ENCODE results near the gene ACOT11.

Gene ACOT11

GRCh38 chr1:54583871-54584270 is 35.8 kb downstream of the ACOT11 start:
- POLR2A ChIA-PET = no interaction called here
- WGBS (ENCODE audit: insufficient coverage) = 88% methylated on average over 2 of the region's 2 CpGs
- H3K4me1 ChIP-seq (ENCODE audit: control extremely low read depth in 1 of 4, control insufficient read depth in 4 of 4, insufficient read depth in 4 of 4, low read length in 3 of 4) = peaks cover 0 to 13% (median 1%) of the 10 kb centered on the region in 4 experiments

GRCh38 chr1:54584575-54584974 is 36.5 kb downstream of the ACOT11 start:
- Histone ChIP-seq H3K27ac (ENCODE audit: insufficient read depth in 1 of 2, low read depth in 1 of 2, low read length in 2 of 2, poor library complexity in 1 of 2, severe bottlenecking in 2 of 2) (no peak overlapping the region), H3K27me3 (replicated peaks in 2 of 5; ENCODE audit: control insufficient read depth in 4 of 5, insufficient read depth in 5 of 5, low read length in 4 of 5) (no peaks in the 10 kb centered on the region), H3K9me3 (ENCODE audit: control extremely low read depth in 1 of 5, control insufficient read depth in 4 of 5, insufficient read depth in 2 of 5, low read depth in 1 of 5, low read length in 4 of 5) (no peaks in the 10 kb centered on the region), H3K36me3 (ENCODE audit: control insufficient read depth in 4 of 4, insufficient read depth in 4 of 4, low read length in 3 of 4) (peaks cover 0 to 10% (median 4%) of the 10 kb centered on the region in 4 experiments), H3K4me1 (ENCODE audit: control extremely low read depth in 1 of 4, control insufficient read depth in 4 of 4, insufficient read depth in 4 of 4, low read length in 3 of 4) (peaks cover 0 to 13% (median 1%) of the 10 kb centered on the region in 4 experiments), H3K4me3 (ENCODE audit: control insufficient read depth in 1 of 7, extremely low read depth in 1 of 7, insufficient read depth in 4 of 7, low read depth in 2 of 7, low read length in 6 of 7) (no peak overlapping the region)
- ChIA-PET CTCF (interaction anchor here (1.6 kb wide), 1 partner anchor 12 kb away, joined by 8 read pairs; no protein-coding TSS in a partner anchor), POLR2A (no interaction called here)
- 96% methylated on average over 17 of the region's 17 CpGs for WGBS (ENCODE audit: insufficient coverage)
- DNase-seq = no peak

More at GRCh38 chr1:54583871-54584270, 35.8 kb downstream of the ACOT11 start:
- CTCF ChIA-PET = interaction anchor here (1.6 kb wide), 1 partner anchor 12 kb away, joined by 8 read pairs; no protein-coding TSS in a partner anchor
- peaks cover 0 to 10% (median 4%) of the 10 kb centered on the region in 4 experiments for H3K36me3 ChIP-seq (ENCODE audit: control insufficient read depth in 4 of 4, insufficient read depth in 4 of 4, low read length in 3 of 4)
- H3K4me3 ChIP-seq (ENCODE audit: control insufficient read depth in 1 of 7, extremely low read depth in 1 of 7, insufficient read depth in 4 of 7, low read depth in 2 of 7, low read length in 6 of 7) = no peak overlapping the region
- DNase-seq = no peak
- no peak overlapping the region for H3K27ac ChIP-seq (ENCODE audit: insufficient read depth in 1 of 2, low read depth in 1 of 2, low read length in 2 of 2, poor library complexity in 1 of 2, severe bottlenecking in 2 of 2)
- no peaks in the 10 kb centered on the region for H3K27me3 ChIP-seq (replicated peaks in 2 of 5; ENCODE audit: control insufficient read depth in 4 of 5, insufficient read depth in 5 of 5, low read length in 4 of 5)
- H3K9me3 ChIP-seq (ENCODE audit: control extremely low read depth in 1 of 5, control insufficient read depth in 4 of 5, insufficient read depth in 2 of 5, low read depth in 1 of 5, low read length in 4 of 5) = no peaks in the 10 kb centered on the region

- CTCF ChIA-PET = interaction anchor here (0.8 kb wide), 1 partner anchor 11 kb away, joined by 3 read pairs; no protein-coding TSS in a partner anchor
- POLR2A ChIA-PET = no interaction called here
- DNase-seq = no peak
These were observed 37.4 kb downstream of the ACOT11 start for GRCh38 chr1:54585181-54586066.

GRCh38 chr1:54588377-54588776 is 40.3 kb downstream of the ACOT11 start:
- no peaks in the 10 kb centered on the region for H3K27me3 ChIP-seq (replicated peaks in 2 of 5; ENCODE audit: control insufficient read depth in 4 of 5, insufficient read depth in 5 of 5, low read length in 4 of 5)
- H3K27ac ChIP-seq (ENCODE audit: insufficient read depth in 1 of 2, low read depth in 1 of 2, low read length in 2 of 2, poor library complexity in 1 of 2, severe bottlenecking in 2 of 2) = no peak overlapping the region
- no peak for DNase-seq
- WGBS (ENCODE audit: insufficient coverage) = 29% methylated on average over 2 of the region's 2 CpGs
- peaks cover 0 to 7% (median 4%) of the 10 kb centered on the region in 4 experiments for H3K36me3 ChIP-seq (ENCODE audit: control insufficient read depth in 4 of 4, insufficient read depth in 4 of 4, low read length in 3 of 4)
- ChIA-PET CTCF (interaction anchor here (1.3 kb wide), 1 partner anchor 12 kb away, joined by 3 read pairs; no protein-coding TSS in a partner anchor), POLR2A (no interaction called here)
- H3K4me3 ChIP-seq (ENCODE audit: control insufficient read depth in 1 of 7, extremely low read depth in 1 of 7, insufficient read depth in 4 of 7, low read depth in 2 of 7, low read length in 6 of 7) = no peak overlapping the region
- no peaks in the 10 kb centered on the region for H3K9me3 ChIP-seq (ENCODE audit: control extremely low read depth in 1 of 5, control insufficient read depth in 4 of 5, insufficient read depth in 2 of 5, low read depth in 1 of 5, low read length in 4 of 5)
- peaks cover 0 to 6% (median 1%) of the 10 kb centered on the region in 4 experiments for H3K4me1 ChIP-seq (ENCODE audit: control extremely low read depth in 1 of 4, control insufficient read depth in 4 of 4, insufficient read depth in 4 of 4, low read length in 3 of 4)

More at GRCh38 chr1:54585181-54586066, 37.4 kb downstream of the ACOT11 start:
- H3K4me1 ChIP-seq (ENCODE audit: control extremely low read depth in 1 of 4, control insufficient read depth in 4 of 4, insufficient read depth in 4 of 4, low read length in 3 of 4) = peaks cover 0 to 13% (median 1%) of the 10 kb centered on the region in 4 experiments
- H3K9me3 ChIP-seq (ENCODE audit: control extremely low read depth in 1 of 5, control insufficient read depth in 4 of 5, insufficient read depth in 2 of 5, low read depth in 1 of 5, low read length in 4 of 5) = no peaks in the 10 kb centered on the region
- peaks cover 0 to 10% (median 4%) of the 10 kb centered on the region in 4 experiments for H3K36me3 ChIP-seq (ENCODE audit: control insufficient read depth in 4 of 4, insufficient read depth in 4 of 4, low read length in 3 of 4)
- H3K27me3 ChIP-seq (replicated peaks in 2 of 5; ENCODE audit: control insufficient read depth in 4 of 5, insufficient read depth in 5 of 5, low read length in 4 of 5) = no peaks in the 10 kb centered on the region
- no peak overlapping the region for H3K4me3 ChIP-seq (ENCODE audit: control insufficient read depth in 1 of 7, extremely low read depth in 1 of 7, insufficient read depth in 4 of 7, low read depth in 2 of 7, low read length in 6 of 7)
- no peak overlapping the region for H3K27ac ChIP-seq (ENCODE audit: insufficient read depth in 1 of 2, low read depth in 1 of 2, low read length in 2 of 2, poor library complexity in 1 of 2, severe bottlenecking in 2 of 2)
- over 99% methylated on average over 12 of the region's 15 CpGs for WGBS (ENCODE audit: insufficient coverage)

- no peak overlapping the region for H3K27ac ChIP-seq (ENCODE audit: insufficient read depth in 1 of 2, low read depth in 1 of 2, low read length in 2 of 2, poor library complexity in 1 of 2, severe bottlenecking in 2 of 2)
- no peaks in the 10 kb centered on the region for H3K27me3 ChIP-seq (replicated peaks in 2 of 5; ENCODE audit: control insufficient read depth in 4 of 5, insufficient read depth in 5 of 5, low read length in 4 of 5)
- DNase-seq = no peak
- H3K36me3 ChIP-seq (ENCODE audit: control insufficient read depth in 4 of 4, insufficient read depth in 4 of 4, low read length in 3 of 4) = peaks cover 0 to 28% (median 10%) of the 10 kb centered on the region in 4 experiments
- H3K4me3 ChIP-seq (ENCODE audit: control insufficient read depth in 1 of 7, extremely low read depth in 1 of 7, insufficient read depth in 4 of 7, low read depth in 2 of 7, low read length in 6 of 7) = no peak overlapping the region
- POLR2A ChIA-PET = no interaction called here
- no peaks in the 10 kb centered on the region for H3K9me3 ChIP-seq (ENCODE audit: control extremely low read depth in 1 of 5, control insufficient read depth in 4 of 5, insufficient read depth in 2 of 5, low read depth in 1 of 5, low read length in 4 of 5)
- 100% methylated on average over 3 of the region's 5 CpGs for WGBS (ENCODE audit: insufficient coverage)
- peaks cover 0 to 13% (median 1%) of the 10 kb centered on the region in 4 experiments for H3K4me1 ChIP-seq (ENCODE audit: control extremely low read depth in 1 of 4, control insufficient read depth in 4 of 4, insufficient read depth in 4 of 4, low read length in 3 of 4)
- CTCF ChIA-PET = interaction anchor here (1.0 to 1.5 kb wide), 2 partner anchors 16 to 44 kb away, joined by 3 to 4 read pairs; no protein-coding TSS in a partner anchor
These were observed 43.2 kb downstream of the ACOT11 start for GRCh38 chr1:54591127-54591756.

- WGBS (ENCODE audit: insufficient coverage) = 95% methylated on average over 10 of the region's 10 CpGs
- H3K36me3 ChIP-seq (ENCODE audit: control insufficient read depth in 4 of 4, insufficient read depth in 4 of 4, low read length in 3 of 4) = peaks cover 0 to 32% (median 12%) of the 10 kb centered on the region in 4 experiments
- CTCF ChIA-PET = interaction anchor here (1.0 kb wide), 1 partner anchor 46 kb away, joined by 3 read pairs; the partner anchor contains the start of gene ACOT11
These were observed 45.6 kb downstream of the ACOT11 start for GRCh38 chr1:54593571-54594160.

More at GRCh38 chr1:54593571-54594160, 45.6 kb downstream of the ACOT11 start:
- H3K27me3 ChIP-seq (replicated peaks in 2 of 5; ENCODE audit: control insufficient read depth in 4 of 5, insufficient read depth in 5 of 5, low read length in 4 of 5) = no peaks in the 10 kb centered on the region
- POLR2A ChIA-PET = no interaction called here
- H3K9me3 ChIP-seq (ENCODE audit: control extremely low read depth in 1 of 5, control insufficient read depth in 4 of 5, insufficient read depth in 2 of 5, low read depth in 1 of 5, low read length in 4 of 5) = no peaks in the 10 kb centered on the region
- no peak overlapping the region for H3K27ac ChIP-seq (ENCODE audit: insufficient read depth in 1 of 2, low read depth in 1 of 2, low read length in 2 of 2, poor library complexity in 1 of 2, severe bottlenecking in 2 of 2)
- H3K4me3 ChIP-seq (ENCODE audit: control insufficient read depth in 1 of 7, extremely low read depth in 1 of 7, insufficient read depth in 4 of 7, low read depth in 2 of 7, low read length in 6 of 7) = no peak overlapping the region
- DNase-seq = no peak
- peaks cover 0 to 21% (median 0%) of the 10 kb centered on the region in 4 experiments for H3K4me1 ChIP-seq (ENCODE audit: control extremely low read depth in 1 of 4, control insufficient read depth in 4 of 4, insufficient read depth in 4 of 4, low read length in 3 of 4)

Data from common myeloid progenitor, CD34-positive (primary cell).